OCI-LY7 (cell line): ENCODE results near the gene SPAG16.

Experiments used
- EZH2phosphoT487 ChIP-seq: fragments of 200-600 bp; sonication (generic); IDR thresholded peaks from 2 replicates; pipeline ENCODE4 v1.6.1; 2018; ENCODE audit warnings: low read depth, borderline replicate concordance, mild to moderate bottlenecking, mixed run types, antibody characterized with exemption, low read length, moderate library complexity, mixed read lengths
- TF ChIP-seq, protein P1 (sequence below): fragments of 200-600 bp; sonication (generic); conservative IDR thresholded peaks from 2 replicates; pipeline ENCODE4 v1.5.1; 2014; ENCODE audit warnings: mild to moderate bottlenecking, antibody characterized with exemption, low read length, moderate library complexity, mixed read lengths

DNA sequence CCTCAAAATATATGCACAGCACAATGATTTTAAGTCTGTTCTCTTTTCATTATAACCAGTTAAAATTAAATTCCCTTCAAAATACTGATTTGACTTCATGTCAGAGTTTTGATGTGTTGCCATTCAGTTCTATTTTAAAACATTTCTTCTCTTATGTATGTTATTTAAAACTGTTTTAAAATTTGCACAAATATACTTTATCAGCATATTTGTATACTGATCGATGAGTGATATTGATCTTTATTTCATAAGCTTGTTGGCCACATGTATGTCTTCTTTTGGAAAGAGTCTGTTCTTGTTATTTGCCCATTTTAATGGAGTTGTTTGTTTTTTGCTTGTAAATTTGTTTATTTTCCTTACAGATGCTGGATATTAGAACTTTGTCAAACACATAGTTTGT, 630.2 kb downstream of the SPAG16 start:
- TF ChIP-seq, protein P1, sequence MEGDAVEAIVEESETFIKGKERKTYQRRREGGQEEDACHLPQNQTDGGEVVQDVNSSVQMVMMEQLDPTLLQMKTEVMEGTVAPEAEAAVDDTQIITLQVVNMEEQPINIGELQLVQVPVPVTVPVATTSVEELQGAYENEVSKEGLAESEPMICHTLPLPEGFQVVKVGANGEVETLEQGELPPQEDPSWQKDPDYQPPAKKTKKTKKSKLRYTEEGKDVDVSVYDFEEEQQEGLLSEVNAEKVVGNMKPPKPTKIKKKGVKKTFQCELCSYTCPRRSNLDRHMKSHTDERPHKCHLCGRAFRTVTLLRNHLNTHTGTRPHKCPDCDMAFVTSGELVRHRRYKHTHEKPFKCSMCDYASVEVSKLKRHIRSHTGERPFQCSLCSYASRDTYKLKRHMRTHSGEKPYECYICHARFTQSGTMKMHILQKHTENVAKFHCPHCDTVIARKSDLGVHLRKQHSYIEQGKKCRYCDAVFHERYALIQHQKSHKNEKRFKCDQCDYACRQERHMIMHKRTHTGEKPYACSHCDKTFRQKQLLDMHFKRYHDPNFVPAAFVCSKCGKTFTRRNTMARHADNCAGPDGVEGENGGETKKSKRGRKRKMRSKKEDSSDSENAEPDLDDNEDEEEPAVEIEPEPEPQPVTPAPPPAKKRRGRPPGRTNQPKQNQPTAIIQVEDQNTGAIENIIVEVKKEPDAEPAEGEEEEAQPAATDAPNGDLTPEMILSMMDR, result no peak
- TF ChIP-seq EZH2phosphoT487, result no peak
